Stomach (tissue), 9 donors: ENCODE data around the gene POLR3K. TPM values are rescaled to one million over a fixed set of nuclear protein-coding genes. Genes with fewer than 3 reads are reported as not detected.

Experiments
- DNase-seq, 2 donors: peaks; one replicate each; pipeline versions ENCODE4 v3.0.0 to v3.0.0-alpha.2; 2013 to 2019
- H3K27ac ChIP-seq, 5 donors: fragments of 200-600 bp in 4 of 5; sonication (generic) in 4 of 5; one replicate each; pipeline ENCODE4 v1.5.1; 2013 to 2019; ENCODE audit warnings: mild to moderate bottlenecking in 1 of 5, moderate library complexity in 1 of 5
- H3K27me3 ChIP-seq, 3 donors: fragments of 200-600 bp; sonication (generic); one replicate each; pipeline ENCODE4 v1.5.1; 2017 to 2019; ENCODE audit warnings: mixed run types in 1 of 3
- H3K36me3 ChIP-seq, 4 donors: fragments of 200-600 bp; sonication (generic); 1 replicate in 3 of 4; 2 replicates in 1 of 4; pipeline ENCODE4 v1.5.1; 2016 to 2019
- H3K4me1 ChIP-seq, 4 donors: fragments of 200-600 bp; sonication (generic); one replicate each; pipeline ENCODE4 v1.5.1; 2016 to 2019
- H3K4me3 ChIP-seq, 4 donors: fragments of 200-600 bp; sonication (generic) in 3 of 4; one replicate each; pipeline ENCODE4 v1.5.1; 2016 to 2019; ENCODE audit warnings: mild to moderate bottlenecking in 1 of 4
- H3K9me3 ChIP-seq, 4 donors: fragments of 200-600 bp; sonication (generic); one replicate each; pipeline ENCODE4 v1.5.1; 2016 to 2019
- EP300 ChIP-seq: sonication (generic); formaldehyde crosslinking; IDR thresholded peaks from one replicate; pipeline ENCODE4 v1.6.1; 2017; ENCODE audit warnings: antibody characterized with exemption
- POLR2A ChIP-seq, 4 donors: fragments of 450-650 bp; IDR thresholded peaks; one replicate each; pipeline ENCODE4 v1.6.1; 2016; ENCODE audit warnings: antibody characterized with exemption in 4 of 4, control low read depth in 2 of 4, mild to moderate bottlenecking in 1 of 4, moderate library complexity in 1 of 4
- POLR2AphosphoS5 ChIP-seq, 3 donors: sonication (generic); formaldehyde crosslinking; IDR thresholded peaks; one replicate each; pipeline ENCODE4 v1.6.1; 2016; ENCODE audit warnings: antibody characterized with exemption in 3 of 3
- WGBS, 5 donors: extraction: QIAGEN DNeasy Blood & Tissue Kit in 3 of 5; methylation state at CpG; one replicate each; pipeline versions ENCODE4 v1.1.5 to v1.1.7; 2013 to 2018; 5-methylcytosine and 5-hydroxymethylcytosine counted together
- intact Hi-C: fragments of 100-400 bp; cut with DNase I; formaldehyde crosslinking; loops from one replicate; pipeline ENCODE4 v1.15.1; 2023; ENCODE audit warnings: low total_unique reads
- polyA plus RNA-seq, 3 donors: library from polyadenylated mRNA; stranded (reverse); fragments of 200-250 nt; gene quantifications; one replicate each; pipeline ENCODE4 v1.2.3, GENCODE V29; 2013
- total RNA-seq, 5 donors: library from RNA; depleted of rRNA; stranded (reverse); fragments of >200 nt; gene quantifications; one replicate each; pipeline versions ENCODE4 v1.1.0 to v1.2.3, GENCODE V29; 2014 to 2016
- TF ChIP-seq, protein P1 (sequence below), 7 experiments: fragments of 450-650 bp in 4 of 7; fragments of 200-600 bp in 3 of 7; sonication (generic) in 3 of 7; IDR thresholded peaks; one replicate each; pipeline ENCODE4 v1.5.1; 2016 to 2019; ENCODE audit warnings: antibody characterized with exemption in 7 of 7, control low read depth in 2 of 7, mild to moderate bottlenecking in 1 of 7
- donor health status: healthy with polysubstance abuse.
- donor health status: Bipolar disorder and iron deficiency.
- donor health status: healthy.

Gene POLR3K
- total and polyA plus RNA-seq, 8 donors = 2.2 to 13.3 (median 8.1) TPM; not detected in 2

DNA sequence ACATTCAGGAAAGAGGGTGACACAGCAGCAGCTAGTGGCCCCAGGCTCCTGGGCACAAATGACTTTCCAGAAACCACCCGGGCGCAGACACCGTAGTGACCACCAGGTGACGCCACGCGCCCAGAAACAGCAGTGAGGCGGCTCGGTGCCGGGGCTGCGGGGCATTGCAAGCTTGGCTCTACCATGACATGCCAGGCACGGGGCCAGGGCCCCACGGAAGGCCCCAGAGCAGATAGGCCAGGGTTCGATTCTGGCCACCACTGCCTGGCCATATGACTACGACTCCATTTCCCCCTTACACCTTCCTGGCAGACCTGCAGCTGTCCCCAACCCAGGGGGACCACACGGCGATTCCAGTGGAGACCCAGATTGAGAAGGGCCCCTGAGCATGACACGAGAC is 12.3 kb upstream of the POLR3K start:
- no peak overlapping the region for H3K4me3 ChIP-seq
- WGBS, 5 donors = 10 to 18% (median 17%) methylated on average over 14 to 17 of the region's 17 CpGs
- H3K27ac ChIP-seq = no peak overlapping the region
- peaks cover 37 to 43% (median 41%) of the 10 kb centered on the region in 4 donors for H3K36me3 ChIP-seq
- H3K9me3 ChIP-seq = no peaks in the 10 kb centered on the region
- peaks cover 17 to 55% (median 39%) of the 10 kb centered on the region in 4 donors for H3K4me1 ChIP-seq
- intact Hi-C loops = no loop called here
- peaks cover 0 to under 1% (median 0%) of the 10 kb centered on the region in 3 donors for H3K27me3 ChIP-seq
- TF ChIP-seq, protein P1, sequence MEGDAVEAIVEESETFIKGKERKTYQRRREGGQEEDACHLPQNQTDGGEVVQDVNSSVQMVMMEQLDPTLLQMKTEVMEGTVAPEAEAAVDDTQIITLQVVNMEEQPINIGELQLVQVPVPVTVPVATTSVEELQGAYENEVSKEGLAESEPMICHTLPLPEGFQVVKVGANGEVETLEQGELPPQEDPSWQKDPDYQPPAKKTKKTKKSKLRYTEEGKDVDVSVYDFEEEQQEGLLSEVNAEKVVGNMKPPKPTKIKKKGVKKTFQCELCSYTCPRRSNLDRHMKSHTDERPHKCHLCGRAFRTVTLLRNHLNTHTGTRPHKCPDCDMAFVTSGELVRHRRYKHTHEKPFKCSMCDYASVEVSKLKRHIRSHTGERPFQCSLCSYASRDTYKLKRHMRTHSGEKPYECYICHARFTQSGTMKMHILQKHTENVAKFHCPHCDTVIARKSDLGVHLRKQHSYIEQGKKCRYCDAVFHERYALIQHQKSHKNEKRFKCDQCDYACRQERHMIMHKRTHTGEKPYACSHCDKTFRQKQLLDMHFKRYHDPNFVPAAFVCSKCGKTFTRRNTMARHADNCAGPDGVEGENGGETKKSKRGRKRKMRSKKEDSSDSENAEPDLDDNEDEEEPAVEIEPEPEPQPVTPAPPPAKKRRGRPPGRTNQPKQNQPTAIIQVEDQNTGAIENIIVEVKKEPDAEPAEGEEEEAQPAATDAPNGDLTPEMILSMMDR (IDR thresholded peaks at IDR 0.05) = peak in 6 of 7 experiments; percentile 63 to 98 (median 93)
- TF ChIP-seq POLR2AphosphoS5 (IDR thresholded peaks at IDR 0.05) (peak in 1 of 3 donors; percentile 80), POLR2A (IDR thresholded peaks at IDR 0.05) (no peak)
- peak; percentile 91 to 92 for DNase-seq

DNA sequence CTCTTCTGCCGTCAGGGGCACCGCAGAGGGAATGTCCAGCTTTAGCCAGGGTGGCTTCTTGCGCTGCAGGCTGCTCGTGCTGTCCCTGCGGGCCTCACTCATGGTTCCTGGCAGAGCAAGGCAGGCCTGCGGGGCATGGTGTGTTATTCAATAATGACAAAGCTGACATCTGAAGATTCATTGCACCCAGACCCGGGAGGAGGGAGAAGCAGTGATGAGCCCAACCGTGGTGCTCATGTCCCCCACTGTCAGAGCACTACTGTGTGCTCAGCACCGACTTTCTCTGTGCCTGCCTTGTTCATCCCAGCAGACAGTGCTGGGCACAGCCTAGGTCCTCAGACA is 11.5 kb upstream of the POLR3K start:
- Histone ChIP-seq H3K36me3 (peaks cover 39 to 52% (median 50%) of the 10 kb centered on the region in 4 donors), H3K27me3 (no peaks in the 10 kb centered on the region), H3K4me3 (no peak overlapping the region), H3K27ac (no peak overlapping the region), H3K4me1 (peaks cover 9 to 46% (median 33%) of the 10 kb centered on the region in 4 donors), H3K9me3 (no peaks in the 10 kb centered on the region)
- no peak for DNase-seq
- WGBS, 5 donors = 77 to 92% (median 86%) methylated on average over 9 of the region's 9 CpGs
- no peak for TF ChIP-seq POLR2AphosphoS5 (IDR thresholded peaks at IDR 0.05)
- no peak for TF ChIP-seq POLR2A (IDR thresholded peaks at IDR 0.05)
- TF ChIP-seq, protein P1 (IDR thresholded peaks at IDR 0.05) = no peak
- no peak for TF ChIP-seq EP300
- intact Hi-C loops = no loop called here

DNA sequence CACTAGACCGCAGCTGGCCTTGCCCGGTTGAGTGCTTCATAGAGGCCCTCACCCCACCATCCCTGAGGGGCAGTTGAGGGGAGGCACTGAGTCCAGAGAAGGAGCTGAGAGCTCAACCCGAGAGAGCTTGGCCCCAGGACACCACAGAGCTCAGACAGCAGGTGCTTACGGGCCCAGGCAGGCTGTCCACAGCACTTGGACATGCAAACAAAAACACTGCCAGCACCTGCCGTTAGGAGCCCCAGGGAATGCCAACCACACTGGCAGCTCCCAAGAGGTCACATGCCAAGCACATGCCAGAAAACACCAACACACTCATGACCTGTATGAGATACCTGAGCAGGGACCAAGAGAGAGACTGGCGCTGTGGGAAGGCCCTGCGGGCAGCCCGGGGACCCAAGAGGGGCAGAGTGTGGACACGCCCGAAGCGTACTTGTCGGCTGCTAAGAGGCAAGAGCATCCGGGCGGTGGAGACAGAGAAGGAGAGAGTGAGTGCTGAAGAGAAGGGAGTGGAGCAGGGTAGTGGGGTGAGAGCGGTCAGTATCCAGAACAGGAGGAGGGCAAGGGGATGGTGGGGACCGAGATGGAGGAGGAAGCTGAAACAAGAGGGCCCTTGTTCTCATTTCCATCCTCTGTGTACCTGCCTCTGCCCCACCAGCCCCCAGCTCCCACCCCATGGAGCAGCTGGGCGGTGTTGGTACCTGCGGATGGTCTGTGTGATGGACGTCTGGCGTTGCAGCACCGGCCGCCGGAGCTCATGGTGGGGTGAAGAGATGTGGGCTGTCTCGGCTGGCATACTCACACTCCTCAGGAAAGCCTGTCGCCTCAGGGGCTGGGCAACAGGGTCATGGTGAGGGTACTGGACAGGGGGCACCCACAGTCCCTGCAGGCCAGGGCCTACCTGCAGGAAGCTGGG is 10.8 kb upstream of the POLR3K start:
- Histone ChIP-seq H3K27ac (no peak overlapping the region), H3K27me3 (no peaks in the 10 kb centered on the region), H3K36me3 (peaks cover 45 to 58% (median 56%) of the 10 kb centered on the region in 4 donors), H3K4me1 (peaks cover 2 to 40% (median 29%) of the 10 kb centered on the region in 4 donors), H3K4me3 (no peak overlapping the region), H3K9me3 (no peaks in the 10 kb centered on the region)
- TF ChIP-seq EP300 = no peak
- TF ChIP-seq, protein P1 (IDR thresholded peaks at IDR 0.05) = no peak
- no peak for TF ChIP-seq POLR2AphosphoS5 (IDR thresholded peaks at IDR 0.05)
- TF ChIP-seq POLR2A (IDR thresholded peaks at IDR 0.05) = no peak
- intact Hi-C loops = no loop called here
- whole genome bisulfite sequencing, 5 donors = 87 to 91% (median 89%) methylated on average over 23 to 25 of the region's 25 CpGs
- DNase-seq = peak in 1 of 2 donors; percentile 47

DNA sequence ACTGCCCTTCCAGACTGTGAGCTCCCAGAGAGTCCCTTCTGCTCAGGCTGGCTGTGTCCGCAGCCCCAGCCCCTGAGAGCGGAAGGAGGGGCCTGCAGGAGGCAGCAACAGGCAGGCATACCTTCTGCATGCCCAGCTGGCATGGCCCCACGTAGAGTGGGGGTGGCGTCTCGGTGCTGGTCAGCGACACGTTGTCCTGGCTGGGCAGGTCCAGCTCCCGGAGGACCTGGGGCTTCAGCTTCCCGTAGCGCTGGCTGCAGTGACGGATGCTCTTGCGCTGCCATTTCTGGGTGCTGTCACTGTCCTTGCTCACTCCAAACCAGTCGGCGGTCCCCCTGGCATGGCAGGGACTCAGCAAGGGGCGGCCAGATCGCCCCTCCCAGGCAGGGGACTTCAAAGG is 10.1 kb upstream of the POLR3K start:
- TF ChIP-seq, protein P1 (IDR thresholded peaks at IDR 0.05) = no peak
- no peak for TF ChIP-seq POLR2AphosphoS5 (IDR thresholded peaks at IDR 0.05)
- no peak for TF ChIP-seq POLR2A (IDR thresholded peaks at IDR 0.05)
- TF ChIP-seq EP300 = no peak
- no peak for DNase-seq

More for the DNA sequence above, 10.1 kb upstream of the POLR3K start:
- no peaks in the 10 kb centered on the region for H3K9me3 ChIP-seq
- no peak overlapping the region for H3K27ac ChIP-seq
- peaks cover 53 to 66% (median 64%) of the 10 kb centered on the region in 4 donors for H3K36me3 ChIP-seq
- no peak overlapping the region for H3K4me3 ChIP-seq
- peaks cover 0 to 32% (median 25%) of the 10 kb centered on the region in 4 donors for H3K4me1 ChIP-seq
- WGBS, 5 donors = 93 to 100% (median 95%) methylated on average over 4 to 16 of the region's 16 CpGs
- H3K27me3 ChIP-seq = no peaks in the 10 kb centered on the region
- intact Hi-C loops = no loop called here
